Fibroblast of pulmonary artery (primary cell): ENCODE measurements around the gene FGD5.

Experiments
- DNase-seq: peaks from one replicate; pipeline ENCODE4 v3.0.0-alpha.2; 2010; ENCODE audit warnings: low read depth
- H3K4me3 ChIP-seq: replicated peaks from 2 replicates; pipeline ENCODE4 v1.5.1; 2011; ENCODE audit warnings: low read depth, mild to moderate bottlenecking, control low read depth, low read length, moderate library complexity
- TF ChIP-seq, protein P1 (sequence below): IDR thresholded peaks from 2 replicates; pipeline ENCODE4 v1.5.1; 2011; ENCODE audit warnings: mild to moderate bottlenecking, control low read depth, low read length, inconsistent platforms; ENCODE audit errors: missing control alignments

Gene FGD5

DNA sequence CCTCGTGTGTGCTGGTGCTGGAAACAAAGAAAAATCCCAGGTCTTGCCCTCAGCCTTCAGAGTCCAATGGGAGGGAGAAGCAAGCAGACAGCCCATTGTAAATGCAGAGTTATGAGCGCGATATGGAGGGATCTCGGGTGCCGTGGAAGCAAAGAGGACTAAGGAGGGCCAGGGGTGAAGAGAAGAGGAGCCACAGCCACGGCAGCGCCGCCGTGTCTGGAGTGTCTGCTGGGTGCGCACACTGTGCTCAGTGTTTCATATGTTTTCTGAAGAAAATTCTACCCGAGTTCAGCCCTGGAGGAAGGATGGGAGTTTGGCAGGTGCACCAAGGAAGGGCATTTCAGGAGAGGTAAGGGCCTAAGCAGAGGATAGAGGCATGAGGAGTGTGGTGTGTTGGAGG, 92.9 kb downstream of the FGD5 start:
- TF ChIP-seq, protein P1, sequence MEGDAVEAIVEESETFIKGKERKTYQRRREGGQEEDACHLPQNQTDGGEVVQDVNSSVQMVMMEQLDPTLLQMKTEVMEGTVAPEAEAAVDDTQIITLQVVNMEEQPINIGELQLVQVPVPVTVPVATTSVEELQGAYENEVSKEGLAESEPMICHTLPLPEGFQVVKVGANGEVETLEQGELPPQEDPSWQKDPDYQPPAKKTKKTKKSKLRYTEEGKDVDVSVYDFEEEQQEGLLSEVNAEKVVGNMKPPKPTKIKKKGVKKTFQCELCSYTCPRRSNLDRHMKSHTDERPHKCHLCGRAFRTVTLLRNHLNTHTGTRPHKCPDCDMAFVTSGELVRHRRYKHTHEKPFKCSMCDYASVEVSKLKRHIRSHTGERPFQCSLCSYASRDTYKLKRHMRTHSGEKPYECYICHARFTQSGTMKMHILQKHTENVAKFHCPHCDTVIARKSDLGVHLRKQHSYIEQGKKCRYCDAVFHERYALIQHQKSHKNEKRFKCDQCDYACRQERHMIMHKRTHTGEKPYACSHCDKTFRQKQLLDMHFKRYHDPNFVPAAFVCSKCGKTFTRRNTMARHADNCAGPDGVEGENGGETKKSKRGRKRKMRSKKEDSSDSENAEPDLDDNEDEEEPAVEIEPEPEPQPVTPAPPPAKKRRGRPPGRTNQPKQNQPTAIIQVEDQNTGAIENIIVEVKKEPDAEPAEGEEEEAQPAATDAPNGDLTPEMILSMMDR: no peak
- no peak overlapping the region for H3K4me3 ChIP-seq
- no peak for DNase-seq

DNA sequence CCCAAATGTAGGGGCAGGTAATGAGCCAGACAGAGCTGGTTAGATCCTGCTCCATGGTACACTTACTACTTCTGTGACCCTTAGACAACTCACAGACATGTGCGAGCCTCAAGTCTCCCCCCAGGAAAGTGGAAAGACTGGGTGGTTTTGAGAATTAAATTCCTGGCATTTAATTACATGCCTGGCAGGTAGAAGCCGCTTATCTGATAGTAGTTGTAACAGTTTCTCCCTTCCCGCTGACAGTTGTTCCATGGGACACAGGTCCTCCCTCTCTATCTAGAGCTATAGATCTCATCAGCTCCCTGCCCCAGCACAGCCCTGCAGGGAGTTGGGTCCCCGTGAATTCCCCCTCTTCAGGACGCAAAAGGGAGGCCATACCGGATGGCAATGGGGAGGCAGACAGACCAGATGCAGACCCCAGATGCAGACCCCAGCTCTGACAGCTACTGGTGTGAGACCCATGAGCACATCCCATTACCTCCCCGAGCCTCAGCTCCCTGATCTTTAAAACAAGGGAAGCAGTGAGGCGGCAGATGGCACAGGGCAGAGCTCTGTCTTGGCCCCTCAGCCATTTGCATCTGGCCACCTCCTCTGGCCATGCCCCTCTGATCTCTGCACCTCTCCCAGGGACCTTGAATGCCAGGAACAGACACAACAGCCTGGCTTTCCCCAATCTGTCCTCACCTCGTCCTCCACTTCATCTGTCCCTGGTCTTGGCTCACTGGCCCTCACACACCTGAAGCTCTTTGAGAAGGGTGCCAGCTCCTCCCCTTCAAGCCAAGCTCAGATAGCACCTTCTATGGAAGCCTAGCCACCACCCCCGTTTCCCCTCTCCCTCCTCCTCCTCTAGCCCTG, 94.5 kb downstream of the FGD5 start:
- DNase-seq: no peak
- no peak overlapping the region for H3K4me3 ChIP-seq
- TF ChIP-seq, protein P1: no peak

DNA sequence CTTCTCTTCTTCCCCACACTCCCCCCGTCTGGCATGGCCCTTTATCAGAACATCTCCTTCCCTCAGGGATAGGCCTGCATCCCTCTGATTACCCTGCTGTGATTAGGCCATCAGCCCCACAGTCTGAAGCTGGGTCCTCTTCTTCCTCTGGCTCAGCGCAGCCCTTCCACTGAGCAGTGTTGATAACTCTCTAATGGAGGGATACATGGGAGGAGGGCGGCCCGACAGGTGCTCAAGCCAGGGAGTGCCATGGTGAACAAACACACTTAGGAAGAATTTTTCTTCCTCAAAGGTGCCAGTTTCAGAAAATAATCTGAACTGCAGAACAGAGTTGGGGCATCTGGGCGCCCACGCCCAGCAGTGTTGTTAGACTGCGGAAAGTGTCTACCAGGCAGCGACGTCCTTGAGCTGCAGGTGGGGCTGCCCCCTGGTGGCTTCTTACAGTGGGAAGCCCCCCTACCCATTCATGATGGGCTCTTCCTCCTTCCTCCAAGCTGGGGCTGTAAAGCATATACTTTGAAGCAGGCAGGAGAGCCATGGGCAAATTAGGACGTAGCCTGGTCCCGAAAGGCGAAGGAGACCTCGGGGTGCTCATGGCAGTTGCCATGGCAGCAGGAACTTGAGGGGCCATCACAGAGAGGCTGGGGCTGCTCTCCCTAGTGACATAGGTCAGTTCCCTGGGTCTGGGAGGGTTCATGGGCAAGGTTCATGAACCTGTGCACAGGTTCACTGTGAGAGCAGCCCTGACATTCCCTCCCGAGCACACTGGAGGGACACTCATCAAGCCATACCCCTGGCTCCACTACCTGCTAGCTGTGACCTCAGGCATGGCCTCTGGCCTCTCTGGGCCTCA, 95.4 kb downstream of the FGD5 start:
- no peak overlapping the region for H3K4me3 ChIP-seq
- no peak for DNase-seq
- TF ChIP-seq, protein P1: no peak

DNA sequence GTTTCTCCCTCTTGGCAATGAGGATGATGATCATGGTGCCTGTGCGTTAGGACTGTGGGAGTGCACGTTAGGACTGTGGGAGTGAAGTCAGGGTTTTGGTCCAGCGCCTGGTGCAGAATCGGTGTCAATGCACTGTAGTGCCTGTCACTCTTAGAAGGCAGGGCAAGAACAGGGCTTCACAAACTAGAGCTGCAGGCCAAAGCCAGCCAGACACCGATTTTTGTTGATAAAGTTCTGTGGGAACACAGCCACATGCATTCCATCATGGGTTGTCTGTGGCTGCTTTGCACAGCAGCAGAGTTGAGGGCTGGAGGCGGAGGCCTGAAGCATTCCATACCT, 96.0 kb downstream of the FGD5 start:
- TF ChIP-seq, protein P1: no peak
- H3K4me3 ChIP-seq: no peak overlapping the region
- no peak for DNase-seq

DNA sequence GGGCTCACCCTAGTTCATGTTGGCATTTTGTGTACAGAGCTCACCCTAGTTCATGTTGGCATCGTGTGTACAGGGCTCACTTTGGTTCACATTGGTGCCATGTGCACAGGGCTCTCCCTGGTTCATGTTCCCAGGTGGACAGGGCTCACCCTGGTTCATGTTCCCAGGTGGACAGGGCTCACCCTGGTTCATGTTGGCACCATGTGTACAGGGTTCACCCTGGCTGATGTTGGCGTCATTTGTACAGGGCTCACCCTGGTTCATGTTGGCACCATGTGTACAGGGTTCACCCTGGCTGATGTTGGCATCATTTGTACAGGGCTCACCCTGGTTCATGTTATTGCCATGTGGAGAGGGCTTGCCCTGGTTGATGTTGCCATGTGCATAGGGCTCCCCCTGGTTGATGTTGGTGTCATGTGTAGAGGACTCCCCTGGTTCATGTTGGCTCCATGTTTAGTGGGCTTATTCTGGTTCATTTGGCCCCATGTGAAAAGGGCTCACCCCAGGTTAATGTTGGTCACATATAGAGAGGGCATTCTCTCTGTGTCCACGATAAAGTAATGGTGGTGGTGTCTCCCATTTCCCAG, 97.0 kb downstream of the FGD5 start:
- DNase-seq: no peak
- H3K4me3 ChIP-seq: no peak overlapping the region
- TF ChIP-seq, protein P1: no peak

DNA sequence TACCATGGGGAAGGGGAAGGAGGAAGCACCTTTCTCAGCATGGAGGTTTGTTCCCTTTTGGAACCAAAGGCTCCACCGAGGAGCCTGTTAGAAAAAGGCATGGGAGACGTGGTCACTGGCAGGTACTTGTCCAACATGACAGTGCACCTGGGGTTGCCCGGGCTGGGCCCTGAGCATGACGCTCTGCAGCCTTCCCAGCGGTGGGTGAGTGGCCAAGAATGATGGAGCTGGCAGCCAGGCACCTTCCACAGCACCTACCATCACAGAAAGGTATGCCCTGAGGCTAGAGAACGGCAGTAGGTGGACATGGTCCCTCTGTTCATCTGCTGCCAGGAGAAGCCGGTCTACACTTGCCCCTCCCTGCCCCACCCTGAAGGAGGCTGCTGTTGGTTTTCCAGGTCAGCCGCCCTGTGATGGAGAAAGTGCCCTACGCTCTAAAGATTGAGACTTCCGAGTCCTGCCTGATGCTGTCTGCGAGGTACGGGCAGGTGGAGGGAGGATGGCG, 99.6 kb downstream of the FGD5 start:
- TF ChIP-seq, protein P1: no peak
- no peak for DNase-seq
- no peak overlapping the region for H3K4me3 ChIP-seq
